HCT116 (cell line): Measurements from ENCODE around the gene KCNK10. TPM values are rescaled to one million over a fixed set of nuclear protein-coding genes. Genes with fewer than 3 reads are reported as not detected.

ENCODE experiments used
- ATAC-seq: fragments of 200-7000 bp; cut with Tn5 transposase; 2 replicates; pipeline ENCODE4 v1.9.1; 2020; ENCODE audit warnings: mild to moderate bottlenecking, moderate library complexity
- BruUV-seq: library from RNA; stranded (reverse); fragments of 400-500 nt; replicated peaks from 2 replicates; lab custom pipeline; 2021; lab: Mats Ljungman, UMichigan
- CTCF ChIA-PET: fragments of 300-600 bp; sonication (Branson Sonifier 250); formaldehyde crosslinking; loops from one replicate; lab custom pipeline; 2021; ENCODE audit warnings: antibody characterized with exemption; lab: Charles Lee
- POLR2A ChIA-PET: fragments of 300-600, 350-600 bp; sonication (Branson Sonifier 250); formaldehyde crosslinking; loops from one replicate; lab custom pipeline; 2021; ENCODE audit warnings: antibody characterized with exemption; lab: Charles Lee
- RAD21 ChIA-PET, 2 experiments: fragments of 300-600 bp; sonication (Branson Sonifier 250); formaldehyde crosslinking; loops; one replicate each; lab custom pipeline; 2023; ENCODE audit warnings: low total read pairs in 2 of 2; ENCODE audit not compliant: uncharacterized antibody in 2 of 2, unreplicated experiment in 2 of 2, low non-redundant PET in 1 of 2; lab: Charles Lee
- DNase-seq: peaks from one replicate; pipeline ENCODE4 v3.0.0-alpha.2; 2010; ENCODE audit warnings: low read depth, low spot score
- H2AFZ ChIP-seq: fragments of 200-600 bp; shearing (Covaris generic), sonication (generic); 2 replicates; pipeline ENCODE4 v1.6.1; 2017; ENCODE audit warnings: low read depth, mixed run types, mixed read lengths, antibody characterized with exemption, low read length; ENCODE audit not compliant: poor library complexity, severe bottlenecking
- H3K27ac ChIP-seq: 2 replicates; pipeline ENCODE4 v1.5.1; 2012; ENCODE audit warnings: low read depth, low read length
- H3K27me3 ChIP-seq: fragments of 200-600 bp; sonication (generic); 2 replicates; pipeline ENCODE4 v1.6.1; 2016; ENCODE audit warnings: mixed run types, low read length, mixed read lengths; ENCODE audit not compliant: insufficient read depth
- H3K36me3 ChIP-seq, 2 experiments: fragments of 200-500 bp in 1 of 2; fragments of 200-600 bp in 1 of 2; sonication (Bioruptor generic) in 1 of 2; sonication (generic) in 1 of 2; 2 replicates each; pipeline versions ENCODE4 v1.5.1 to v1.6.1; 2014 to 2016; ENCODE audit warnings: low read length in 2 of 2, inconsistent platforms in 1 of 2, mixed read lengths in 1 of 2, mixed run types in 1 of 2; ENCODE audit not compliant: insufficient read depth in 2 of 2, control insufficient read depth in 1 of 2
- H3K4me1 ChIP-seq, 2 experiments: fragments of 200-600 bp in 1 of 2; sonication (generic) in 1 of 2; 2 replicates each; pipeline versions ENCODE4 v1.5.1 to v1.6.1; 2012 to 2017; ENCODE audit warnings: low read length in 2 of 2, inconsistent platforms in 1 of 2, mild to moderate bottlenecking in 1 of 2, mixed read lengths in 1 of 2, mixed run types in 1 of 2, moderate library complexity in 1 of 2; ENCODE audit not compliant: insufficient read depth in 2 of 2, control insufficient read depth in 1 of 2
- H3K4me2 ChIP-seq: fragments of 200-600 bp; sonication (generic); 2 replicates; pipeline ENCODE4 v1.6.1; 2017; ENCODE audit warnings: mixed run types, low read length, mixed read lengths
- H3K4me3 ChIP-seq, 2 experiments: fragments of 200-600 bp in 1 of 2; sonication (generic) in 1 of 2; replicated peaks in 1 of 2; 2 replicates each; pipeline ENCODE4 v1.5.1; 2011 to 2016; ENCODE audit warnings: low read length in 2 of 2, control low read depth in 1 of 2, low read depth in 1 of 2, mild to moderate bottlenecking in 1 of 2, mixed read lengths in 1 of 2, mixed run types in 1 of 2
- H3K79me2 ChIP-seq: fragments of 200-600 bp; sonication (generic); 2 replicates; pipeline ENCODE4 v1.6.1; 2017; ENCODE audit warnings: mild to moderate bottlenecking, mixed run types, low read length, moderate library complexity, mixed read lengths; ENCODE audit not compliant: insufficient read depth
- H3K9ac ChIP-seq: fragments of 200-600 bp; sonication (generic); 2 replicates; pipeline ENCODE4 v1.6.1; 2016; ENCODE audit warnings: low read length, mixed read lengths
- H3K9me2 ChIP-seq: fragments of 200-600 bp; sonication (generic), shearing (Covaris generic); 2 replicates; pipeline ENCODE4 v1.6.1; 2017; ENCODE audit warnings: mixed run types, mild to moderate bottlenecking, moderate library complexity; ENCODE audit not compliant: insufficient read depth
- H3K9me3 ChIP-seq, 2 experiments: fragments of 200-500 bp in 1 of 2; fragments of 200-600 bp in 1 of 2; sonication (Bioruptor generic) in 1 of 2; sonication (generic) in 1 of 2; 2 replicates each; pipeline ENCODE4 v1.6.1; 2014 to 2017; ENCODE audit warnings: low read length in 2 of 2, mixed read lengths in 2 of 2, inconsistent platforms in 1 of 2, low read depth in 1 of 2, mild to moderate bottlenecking in 1 of 2, mixed run types in 1 of 2, moderate library complexity in 1 of 2; ENCODE audit not compliant: control insufficient read depth in 1 of 2, insufficient read depth in 1 of 2
- H4K20me1 ChIP-seq: fragments of 200-600 bp; sonication (generic), shearing (Covaris generic); 2 replicates; pipeline ENCODE4 v1.6.1; 2017; ENCODE audit warnings: mixed run types, mild to moderate bottlenecking, moderate library complexity; ENCODE audit not compliant: insufficient read depth
- CEBPB ChIP-seq: IDR thresholded peaks from 2 replicates; pipeline ENCODE4 v1.6.1; 2012; ENCODE audit warnings: low read depth
- EGR1 ChIP-seq: IDR thresholded peaks from 2 replicates; pipeline ENCODE4 v1.6.1; 2012; ENCODE audit warnings: low read depth
- FOSL1 ChIP-seq: IDR thresholded peaks from 2 replicates; pipeline ENCODE4 v1.6.1; 2012; ENCODE audit warnings: low read depth
- JUND ChIP-seq: IDR thresholded peaks from 2 replicates; pipeline ENCODE4 v1.6.1; 2012
- POLR2A ChIP-seq: IDR thresholded peaks from 2 replicates; pipeline ENCODE4 v1.7.0; 2011; ENCODE audit warnings: borderline replicate concordance; ENCODE audit not compliant: insufficient read depth, insufficient read length; ENCODE audit errors: extremely low read depth
- POLR2AphosphoS5 ChIP-seq: IDR thresholded peaks from 2 replicates; pipeline ENCODE4 v1.6.1; 2011; ENCODE audit warnings: mild to moderate bottlenecking, low read depth, low read length, moderate library complexity
- RAD21 ChIP-seq: IDR thresholded peaks from 2 replicates; pipeline ENCODE4 v1.6.1; 2012; ENCODE audit warnings: low read depth, mild to moderate bottlenecking
- SIN3A ChIP-seq: IDR thresholded peaks from 2 replicates; pipeline ENCODE4 v1.6.1; 2012; ENCODE audit warnings: low read depth
- TCF7L2 ChIP-seq: IDR thresholded peaks from 2 replicates; pipeline ENCODE4 v1.7.0; 2011; ENCODE audit warnings: borderline replicate concordance, inconsistent platforms; ENCODE audit not compliant: insufficient read depth, insufficient read length; ENCODE audit errors: extremely low read depth
- YY1 ChIP-seq: IDR thresholded peaks from 2 replicates; pipeline ENCODE4 v1.6.1; 2011; ENCODE audit warnings: low read length, low read depth, moderate library complexity, mild to moderate bottlenecking; ENCODE audit not compliant: insufficient replicate concordance; ENCODE audit errors: extremely low read depth
- ZNF274 ChIP-seq: fragments of 200-500 bp; sonication (Bioruptor generic); IDR thresholded peaks from 2 replicates; pipeline ENCODE4 v1.6.1; 2014; ENCODE audit warnings: mild to moderate bottlenecking, low read depth, low read length, inconsistent platforms
- intact Hi-C: fragments of 100-400 bp; cut with micrococcal nuclease; formaldehyde crosslinking; loops from 2 replicates; pipeline ENCODE4 v1.10.0; 2022
- total RNA-seq: library from RNA; stranded (reverse); gene quantifications from one replicate; pipeline ENCODE4 v1.2.1, GENCODE V29; 2021; ENCODE audit not compliant: unreplicated experiment
- TF ChIP-seq, protein P1 (sequence below): IDR thresholded peaks from 2 replicates; pipeline ENCODE4 v1.6.1; 2012
- TF ChIP-seq, protein P2 (sequence below): IDR thresholded peaks from 2 replicates; pipeline ENCODE4 v1.6.1; 2011; ENCODE audit warnings: mild to moderate bottlenecking, low read length, moderate library complexity; ENCODE audit not compliant: insufficient replicate concordance; ENCODE audit errors: extremely low read depth
- TF ChIP-seq, protein P3 (sequence below): IDR thresholded peaks from 2 replicates; pipeline ENCODE4 v1.6.1; 2012
- TF ChIP-seq, protein P4 (sequence below), 3 experiments: fragments of 200-600 bp in 1 of 3; sonication (generic) in 1 of 3; IDR thresholded peaks in 2 of 3; conservative IDR thresholded peaks in 1 of 3; 2 replicates each; pipeline ENCODE4 v1.5.1; 2012 to 2017; ENCODE audit warnings: low read depth in 2 of 3, low read length in 2 of 3, antibody characterized with exemption in 1 of 3, borderline replicate concordance in 1 of 3, control low read depth in 1 of 3, mild to moderate bottlenecking in 1 of 3, mixed read lengths in 1 of 3, mixed run types in 1 of 3, moderate library complexity in 1 of 3; ENCODE audit not compliant: insufficient read depth in 1 of 3

The KCNK10 gene
- total RNA-seq, 1 experiment from 2014 or later = not detected

DNA sequence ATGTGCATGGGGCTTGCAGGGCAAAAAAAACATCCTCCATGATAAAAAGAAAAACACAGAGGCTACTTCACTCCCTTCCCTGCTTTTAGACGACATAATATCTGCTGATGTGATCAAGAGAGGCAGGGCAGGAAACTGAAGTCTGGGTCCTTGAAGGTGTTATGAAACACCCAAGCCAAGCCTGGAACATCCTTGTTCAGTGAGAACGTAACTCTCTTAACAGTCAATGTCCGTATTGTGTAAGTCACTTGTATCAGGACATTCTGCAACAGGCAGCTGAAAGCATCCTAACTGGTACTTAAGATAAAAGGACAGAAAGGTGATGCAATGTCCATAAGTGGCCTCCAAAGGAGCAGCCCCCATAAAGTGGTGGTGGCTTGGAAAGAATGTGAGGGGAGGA is 20.0 kb downstream of the KCNK10 start:
- H3K9me2 ChIP-seq = no peaks in the 10 kb centered on the region
- ChIA-PET POLR2A (no interaction called here), CTCF (no interaction called here), RAD21 (no interaction called here)
- no peak overlapping the region for H3K4me2 ChIP-seq
- H2AFZ ChIP-seq = no peak overlapping the region
- intact Hi-C loops = no loop called here
- no peaks in the 10 kb centered on the region for H3K36me3 ChIP-seq
- no peak overlapping the region for H3K4me3 ChIP-seq
- DNase-seq (no peak), ATAC-seq (no peak)
- H3K27me3 ChIP-seq = no peaks in the 10 kb centered on the region
- no peak for TF ChIP-seq YY1
- TF ChIP-seq FOSL1 = no peak
- TF ChIP-seq SIN3A = no peak
- TF ChIP-seq ZNF274 = no peak
- no peak for TF ChIP-seq TCF7L2
- TF ChIP-seq, protein P1, sequence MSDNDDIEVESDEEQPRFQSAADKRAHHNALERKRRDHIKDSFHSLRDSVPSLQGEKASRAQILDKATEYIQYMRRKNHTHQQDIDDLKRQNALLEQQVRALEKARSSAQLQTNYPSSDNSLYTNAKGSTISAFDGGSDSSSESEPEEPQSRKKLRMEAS = no peak
- TF ChIP-seq, protein P2, sequence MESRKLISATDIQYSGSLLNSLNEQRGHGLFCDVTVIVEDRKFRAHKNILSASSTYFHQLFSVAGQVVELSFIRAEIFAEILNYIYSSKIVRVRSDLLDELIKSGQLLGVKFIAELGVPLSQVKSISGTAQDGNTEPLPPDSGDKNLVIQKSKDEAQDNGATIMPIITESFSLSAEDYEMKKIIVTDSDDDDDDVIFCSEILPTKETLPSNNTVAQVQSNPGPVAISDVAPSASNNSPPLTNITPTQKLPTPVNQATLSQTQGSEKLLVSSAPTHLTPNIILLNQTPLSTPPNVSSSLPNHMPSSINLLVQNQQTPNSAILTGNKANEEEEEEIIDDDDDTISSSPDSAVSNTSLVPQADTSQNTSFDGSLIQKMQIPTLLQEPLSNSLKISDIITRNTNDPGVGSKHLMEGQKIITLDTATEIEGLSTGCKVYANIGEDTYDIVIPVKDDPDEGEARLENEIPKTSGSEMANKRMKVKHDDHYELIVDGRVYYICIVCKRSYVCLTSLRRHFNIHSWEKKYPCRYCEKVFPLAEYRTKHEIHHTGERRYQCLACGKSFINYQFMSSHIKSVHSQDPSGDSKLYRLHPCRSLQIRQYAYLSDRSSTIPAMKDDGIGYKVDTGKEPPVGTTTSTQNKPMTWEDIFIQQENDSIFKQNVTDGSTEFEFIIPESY = no peak
- TF ChIP-seq EGR1 = no peak
- TF ChIP-seq POLR2A = no peak
- TF ChIP-seq RAD21 = no peak
- TF ChIP-seq JUND = no peak
- TF ChIP-seq, protein P3, sequence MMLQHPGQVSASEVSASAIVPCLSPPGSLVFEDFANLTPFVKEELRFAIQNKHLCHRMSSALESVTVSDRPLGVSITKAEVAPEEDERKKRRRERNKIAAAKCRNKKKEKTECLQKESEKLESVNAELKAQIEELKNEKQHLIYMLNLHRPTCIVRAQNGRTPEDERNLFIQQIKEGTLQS = no peak
- TF ChIP-seq CEBPB = no peak
- TF ChIP-seq, protein P4, sequence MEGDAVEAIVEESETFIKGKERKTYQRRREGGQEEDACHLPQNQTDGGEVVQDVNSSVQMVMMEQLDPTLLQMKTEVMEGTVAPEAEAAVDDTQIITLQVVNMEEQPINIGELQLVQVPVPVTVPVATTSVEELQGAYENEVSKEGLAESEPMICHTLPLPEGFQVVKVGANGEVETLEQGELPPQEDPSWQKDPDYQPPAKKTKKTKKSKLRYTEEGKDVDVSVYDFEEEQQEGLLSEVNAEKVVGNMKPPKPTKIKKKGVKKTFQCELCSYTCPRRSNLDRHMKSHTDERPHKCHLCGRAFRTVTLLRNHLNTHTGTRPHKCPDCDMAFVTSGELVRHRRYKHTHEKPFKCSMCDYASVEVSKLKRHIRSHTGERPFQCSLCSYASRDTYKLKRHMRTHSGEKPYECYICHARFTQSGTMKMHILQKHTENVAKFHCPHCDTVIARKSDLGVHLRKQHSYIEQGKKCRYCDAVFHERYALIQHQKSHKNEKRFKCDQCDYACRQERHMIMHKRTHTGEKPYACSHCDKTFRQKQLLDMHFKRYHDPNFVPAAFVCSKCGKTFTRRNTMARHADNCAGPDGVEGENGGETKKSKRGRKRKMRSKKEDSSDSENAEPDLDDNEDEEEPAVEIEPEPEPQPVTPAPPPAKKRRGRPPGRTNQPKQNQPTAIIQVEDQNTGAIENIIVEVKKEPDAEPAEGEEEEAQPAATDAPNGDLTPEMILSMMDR (IDR thresholded peaks at IDR 0.05 in 2 of 3, conservative IDR thresholded peaks at IDR 0.05 in 1 of 3; ENCODE audit: borderline replicate concordance in 1 of 3, insufficient read depth in 1 of 3, low read depth in 2 of 3, low read length in 2 of 3) = no peak
- TF ChIP-seq POLR2AphosphoS5 = no peak
- no peaks in the 10 kb centered on the region for H4K20me1 ChIP-seq
- H3K79me2 ChIP-seq = no peaks in the 10 kb centered on the region
- no peak overlapping the region for H3K27ac ChIP-seq
- no TSS peak for BruUV-seq
- H3K9ac ChIP-seq = no peak overlapping the region
- no peaks in the 10 kb centered on the region for H3K4me1 ChIP-seq
- no peaks in the 10 kb centered on the region for H3K9me3 ChIP-seq
